ENCODE data around the gene KLHDC7B.

KLHDC7B gene

GRCh38 chr22:50574383-50574755 is 28.7 kb downstream of the KLHDC7B start:
- DNase-seq = no peak

- no peak for DNase-seq
Measured at GRCh38 chr22:50575426-50575941, 29.8 kb downstream of the KLHDC7B start.

GRCh38 chr22:50576070-50576469 is 30.4 kb downstream of the KLHDC7B start:
- no peak for DNase-seq

GRCh38 chr22:50576806-50577696 is 31.4 kb downstream of the KLHDC7B start:
- no peak for DNase-seq

GRCh38 chr22:50577697-50577986 is 31.9 kb downstream of the KLHDC7B start:
- DNase-seq = no peak

- no peak for DNase-seq
Measured at GRCh38 chr22:50577987-50578775, 32.5 kb downstream of the KLHDC7B start, which contains the start of gene CPT1B. Gene CPT1B (minus strand): TSS chr22:50578427. CDS start chr22:50577915, 512 bp downstream.

DNA sequence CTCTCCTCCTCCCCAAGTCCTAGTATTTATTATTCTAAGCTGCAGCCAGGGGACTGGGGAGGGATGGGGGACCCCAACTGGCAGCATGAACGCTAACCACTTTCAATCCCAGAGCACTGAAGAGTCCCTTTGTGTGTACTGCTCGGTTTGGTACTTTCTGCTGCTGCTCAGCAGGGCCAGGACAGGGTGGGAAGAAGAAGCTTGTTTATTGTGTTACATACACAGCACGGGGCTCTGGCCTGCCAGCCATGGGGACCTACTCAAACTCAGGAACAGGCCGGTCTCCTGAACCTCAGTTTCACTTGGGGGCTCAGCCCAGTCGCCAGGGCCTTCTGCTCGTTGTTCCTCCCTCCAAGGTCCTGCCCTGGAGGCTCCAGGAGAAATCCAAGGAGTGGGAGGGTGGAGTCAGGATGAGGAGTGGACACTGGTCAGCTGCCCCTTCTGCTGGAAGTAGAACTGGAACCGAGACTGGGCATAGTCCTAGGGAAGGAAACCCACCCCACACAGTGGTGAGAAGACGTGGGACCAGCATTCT is 33.1 kb downstream of the KLHDC7B start:
- DNase-seq = no peak

DNA sequence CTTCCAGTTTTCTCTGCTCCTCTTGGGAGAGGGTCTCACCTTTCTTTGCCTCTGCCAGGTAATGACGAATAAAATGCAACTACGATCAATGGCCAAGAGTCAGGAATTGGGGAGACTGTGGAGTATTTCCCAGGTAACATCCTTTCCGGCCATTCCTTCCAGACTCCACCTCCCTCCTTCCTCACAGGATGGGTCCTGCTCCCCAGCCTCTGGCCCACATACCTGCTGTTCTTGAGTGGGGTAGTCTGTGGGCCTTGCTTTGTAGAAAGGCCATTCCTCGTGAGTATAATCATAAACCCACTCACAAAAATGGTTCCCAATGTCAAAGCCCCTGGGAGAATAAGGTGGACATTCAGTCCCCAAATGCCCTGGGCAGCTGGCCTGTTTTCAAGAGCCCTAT is 34.1 kb downstream of the KLHDC7B start:
- DNase-seq = no peak

- DNase-seq = no peak
Measured at GRCh38 chr22:50581031-50581949, 35.6 kb downstream of the KLHDC7B start.

- no peak for DNase-seq
Measured at GRCh38 chr22:50581950-50582492, 36.3 kb downstream of the KLHDC7B start.

DNA sequence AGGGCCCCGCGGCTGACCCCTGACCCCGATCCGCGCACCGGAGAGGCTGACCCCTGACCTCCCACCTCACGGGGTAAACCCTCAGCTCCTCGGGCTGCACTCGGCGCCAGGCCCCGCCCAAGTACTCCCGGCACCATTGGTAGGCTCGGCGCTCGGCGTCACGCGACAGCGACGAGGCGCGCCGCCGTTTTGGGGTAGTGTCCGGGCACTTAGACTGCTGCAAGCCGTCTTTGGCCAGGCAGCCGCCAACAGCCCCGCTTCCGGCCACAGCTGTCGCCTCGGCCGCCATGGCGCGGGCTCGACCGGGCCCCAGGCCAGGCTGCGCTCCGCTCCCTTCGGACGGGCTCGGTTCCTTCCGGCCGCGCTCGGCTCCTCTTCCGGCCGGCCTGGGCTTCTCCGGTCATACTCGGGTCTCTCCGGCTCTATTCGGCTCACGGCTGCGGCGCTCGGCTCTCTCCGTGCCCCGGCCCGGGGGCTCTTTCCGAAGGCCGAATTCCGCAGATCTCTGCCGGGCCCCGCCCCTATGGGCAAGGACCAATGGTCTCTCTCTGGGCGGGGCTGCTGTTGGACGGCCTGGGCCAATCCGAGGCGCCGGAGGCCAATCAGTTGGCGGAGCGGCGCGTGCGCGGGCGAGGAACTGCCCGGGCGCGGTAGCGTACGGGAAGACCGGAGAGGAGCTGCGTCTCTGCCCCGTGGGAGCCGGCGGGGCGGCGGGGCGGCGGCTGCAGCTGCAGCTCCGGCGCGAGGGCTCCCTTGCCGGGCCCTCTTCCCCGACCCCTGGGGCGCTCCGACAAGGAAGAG is 37.0 kb downstream of the KLHDC7B start, which contains the start of gene CHKB:
CHKB (minus strand) TSS at position 357 of the 801 bp plus-strand sequence; CDS start at position 289, 68 bp downstream.
- peak; percentile 58 for DNase-seq

GRCh38 chr22:50583294-50583861 is 37.7 kb downstream of the KLHDC7B start:
- no peak for DNase-seq

- DNase-seq = no peak
Measured at GRCh38 chr22:50584106-50585096, 38.7 kb downstream of the KLHDC7B start.

- DNase-seq = no peak
Measured at GRCh38 chr22:50585238-50585637, 39.5 kb downstream of the KLHDC7B start.

DNA sequence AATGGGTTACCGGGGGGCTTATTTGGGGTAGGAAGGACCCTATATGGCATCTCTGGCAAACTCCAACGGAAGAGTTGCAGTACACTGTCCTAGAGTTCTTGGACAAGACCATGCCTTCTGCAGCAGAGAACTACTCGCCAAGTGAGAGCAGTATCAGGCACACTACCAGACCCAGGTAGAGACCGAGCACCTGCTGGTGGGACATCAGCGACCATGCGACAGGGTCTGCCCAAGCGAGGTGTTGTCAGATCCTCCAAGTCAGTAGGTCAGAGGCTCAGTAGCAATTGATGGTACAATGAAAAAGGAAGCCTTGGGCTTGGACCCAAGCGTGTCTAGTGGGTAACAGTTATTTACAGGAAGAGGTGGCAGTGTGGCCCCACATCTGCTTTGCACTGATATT is 40.1 kb downstream of the KLHDC7B start:
- DNase-seq = no peak

DNA sequence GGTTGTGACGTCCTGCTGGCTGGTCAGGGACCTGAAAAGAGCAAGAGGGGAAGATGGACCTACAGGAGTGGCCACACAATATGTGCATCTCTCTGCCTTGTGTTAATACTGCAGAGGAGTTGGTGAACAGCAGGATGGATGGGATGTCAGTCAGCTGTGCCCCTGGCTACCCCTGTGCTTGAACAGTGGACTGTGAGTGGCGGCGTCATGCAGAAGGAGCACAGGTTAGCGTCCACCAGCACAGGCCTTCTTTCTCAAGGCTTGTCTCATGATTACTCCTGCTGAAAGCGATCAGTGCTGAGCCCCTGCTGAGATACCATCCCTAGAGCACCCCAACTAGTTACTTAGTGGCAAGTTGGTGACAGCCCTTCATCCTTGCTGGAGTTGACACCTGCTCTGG is 40.7 kb downstream of the KLHDC7B start:
- DNase-seq = no peak

GRCh38 chr22:50587407-50587806 is 41.7 kb downstream of the KLHDC7B start:
- no peak for DNase-seq

- no peak for DNase-seq
Measured at GRCh38 chr22:50595189-50595588, 49.5 kb downstream of the KLHDC7B start.

DNA sequence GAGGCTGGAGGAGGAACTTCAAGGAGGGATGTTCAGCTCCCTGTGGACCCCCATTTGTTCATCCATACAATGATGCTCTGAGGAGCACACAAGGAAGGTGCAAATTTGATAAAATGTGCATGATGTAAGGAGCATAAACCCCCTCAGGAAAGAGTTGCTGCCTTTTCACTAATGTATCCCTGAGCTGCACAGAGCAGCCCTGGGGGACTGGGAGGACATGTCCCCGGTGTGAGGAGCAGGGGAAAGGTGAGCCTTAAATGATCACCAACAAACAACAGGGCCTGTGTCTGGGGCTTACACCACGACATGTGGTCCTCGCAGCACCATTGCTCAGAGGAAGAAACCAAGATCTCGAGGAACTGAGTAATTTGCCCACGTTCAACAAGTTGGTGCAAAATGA is 51.4 kb downstream of the KLHDC7B start:
- no peak for DNase-seq
